K562 (cell line): ENCODE measurements around the gene TRAPPC1. TPM values are rescaled to one million over a fixed set of nuclear protein-coding genes. Genes with fewer than 3 reads are reported as not detected.

ENCODE experiments used
- ATAC-seq: fragments of 200-7000 bp; cut with Tn5 transposase; 3 replicates; pipeline ENCODE4 v1.9.1; 2020; ENCODE audit warnings: moderate library complexity
- BruUV-seq: library from RNA; stranded (reverse); fragments of 400-500 nt; replicated peaks from 2 replicates; lab custom pipeline; 2021; lab: Mats Ljungman, UMichigan
- CTCF ChIA-PET: fragments of 300-600 bp; formaldehyde crosslinking; extraction: SDS; loops from one replicate; lab custom pipeline; 2021; ENCODE audit warnings: low intra/inter-chr PET ratio; lab: Yijun Ruan, JAX
- POLR2A ChIA-PET: fragments of 300-600, 350-650 bp; sonication (Branson Sonifier 250); formaldehyde crosslinking; extraction: SDS; loops from one replicate; lab custom pipeline; 2021; ENCODE audit warnings: antibody characterized with exemption, inconsistent platforms; lab: Yijun Ruan, JAX
- DNase-seq, 4 experiments: peaks; one replicate each; pipeline versions ENCODE4 v3.0.0 to v3.0.0-alpha.2; 2011 to 2018; ENCODE audit warnings: low spot score in 3 of 4, mixed read lengths in 3 of 4; ENCODE audit errors: extremely low read depth in 1 of 4
- FAIRE-seq: peaks from 2 replicates; lab custom pipeline; 2011; peaks lifted over from hg19 to GRCh38; lab: Jason Lieb, UNC
- H2AFZ ChIP-seq: 2 replicates; pipeline ENCODE4 v1.6.0; 2011; ENCODE audit warnings: low read depth, low read length, control low read depth, inconsistent platforms
- H3K27ac ChIP-seq: fragments of 200-600 bp; 3 replicates; pipeline ENCODE4 v1.8.0; 2011; ENCODE audit warnings: low read depth, mild to moderate bottlenecking, control low read depth, inconsistent platforms, low read length, moderate library complexity, mixed read lengths; ENCODE audit errors: extremely low read depth
- H3K27me3 ChIP-seq, 2 experiments: fragments of 300-600 bp in 1 of 2; 2 replicates in 1 of 2; 3 replicates in 1 of 2; pipeline versions ENCODE4 v1.6.0 to v1.8.0; 2011; ENCODE audit warnings: inconsistent platforms in 2 of 2, low read length in 2 of 2, mild to moderate bottlenecking in 1 of 2, mixed read lengths in 1 of 2, moderate library complexity in 1 of 2; ENCODE audit not compliant: control insufficient read depth in 2 of 2, insufficient read depth in 2 of 2
- H3K36me3 ChIP-seq: fragments of 300-600 bp; 3 replicates; pipeline ENCODE4 v1.8.0; 2011; ENCODE audit warnings: mild to moderate bottlenecking, low read length, inconsistent platforms; ENCODE audit not compliant: control insufficient read depth, insufficient read depth
- H3K4me1 ChIP-seq, 2 experiments: fragments of 200-600 bp in 1 of 2; replicated peaks in 1 of 2; 2 replicates in 1 of 2; 3 replicates in 1 of 2; pipeline versions ENCODE4 v1.5.1 to v1.8.0; 2011; ENCODE audit warnings: inconsistent platforms in 2 of 2, low read length in 2 of 2, mild to moderate bottlenecking in 1 of 2, mixed read lengths in 1 of 2, moderate library complexity in 1 of 2; ENCODE audit not compliant: control insufficient read depth in 2 of 2, insufficient read depth in 2 of 2
- H3K4me2 ChIP-seq: 2 replicates; pipeline ENCODE4 v1.6.1; 2011; ENCODE audit warnings: low read length, control low read depth, inconsistent platforms, mixed read lengths; ENCODE audit not compliant: insufficient read depth
- H3K4me3 ChIP-seq: fragments of 200-600 bp; sonication (generic), shearing (Covaris generic); 2 replicates; pipeline ENCODE4 v1.5.1; 2016; ENCODE audit warnings: control low read depth, inconsistent platforms
- H3K79me2 ChIP-seq: fragments of 200-600 bp; 3 replicates; pipeline ENCODE4 v1.8.0; 2011; ENCODE audit warnings: low read length, inconsistent platforms; ENCODE audit not compliant: control insufficient read depth, insufficient read depth
- H3K9ac ChIP-seq, 2 experiments: 2 replicates each; pipeline versions ENCODE4 v1.6.0 to v1.6.1; 2011; ENCODE audit warnings: low read depth in 2 of 2, low read length in 2 of 2, control low read depth in 1 of 2, inconsistent platforms in 1 of 2, mild to moderate bottlenecking in 1 of 2, mixed read lengths in 1 of 2; ENCODE audit not compliant: insufficient read depth in 1 of 2
- H3K9me1 ChIP-seq: one replicate; pipeline ENCODE4 v1.6.0; 2011; ENCODE audit warnings: inconsistent platforms, mild to moderate bottlenecking, low read length, moderate library complexity; ENCODE audit not compliant: control insufficient read depth, insufficient read depth
- H3K9me3 ChIP-seq: replicated peaks from 2 replicates; pipeline ENCODE4 v1.5.1; 2011; ENCODE audit warnings: low read depth, low read length, inconsistent platforms; ENCODE audit not compliant: control insufficient read depth, insufficient read depth
- H4K20me1 ChIP-seq: replicated peaks from 2 replicates; pipeline ENCODE4 v1.6.1; 2011; ENCODE audit warnings: low read length, inconsistent platforms, mixed read lengths; ENCODE audit not compliant: control insufficient read depth, insufficient read depth
- ARID3A ChIP-seq: IDR thresholded peaks from 2 replicates; pipeline ENCODE4 v1.6.1; 2012; ENCODE audit warnings: low read depth, low read length, improper control_type of control experiment, borderline replicate concordance
- DLX4 ChIP-seq: fragments of 250-450 bp; sonication (Bioruptor Pico); IDR thresholded peaks from 2 replicates; pipeline ENCODE4 v1.6.1; 2021; ENCODE audit warnings: mild to moderate bottlenecking
- FOXP1 ChIP-seq: sonication (generic); formaldehyde crosslinking; IDR thresholded peaks from 2 replicates; pipeline ENCODE4 v1.8.0; 2022; ENCODE audit warnings: mild to moderate bottlenecking, missing genetic modification reagents
- HDAC1 ChIP-seq, 2 experiments: fragments of 450-650 bp; IDR thresholded peaks; 2 replicates each; pipeline ENCODE4 v1.6.1; 2016 to 2017; ENCODE audit warnings: inconsistent platforms in 1 of 2, mild to moderate bottlenecking in 1 of 2, moderate library complexity in 1 of 2
- KDM2B ChIP-seq: fragments of 250-450 bp; sonication (Bioruptor Pico); IDR thresholded peaks from 2 replicates; pipeline ENCODE4 v1.8.0; 2021; ENCODE audit warnings: mild to moderate bottlenecking, moderate library complexity
- MAFK ChIP-seq: IDR thresholded peaks from 2 replicates; pipeline ENCODE4 v1.6.1; 2011; ENCODE audit warnings: low read length, improper control_type of control experiment
- MAX ChIP-seq: sonication (generic); formaldehyde crosslinking; IDR thresholded peaks from 2 replicates; pipeline ENCODE4 v1.9.0; 2022; ENCODE audit warnings: mild to moderate bottlenecking, missing genetic modification reagents
- MAZ ChIP-seq, 2 experiments: fragments of 450-650 bp in 1 of 2; sonication (generic) in 1 of 2; formaldehyde crosslinking; IDR thresholded peaks in 1 of 2; conservative IDR thresholded peaks in 1 of 2; 2 replicates each; pipeline versions ENCODE4 v1.4.0 to v1.5.0; 2020; ENCODE audit warnings: mild to moderate bottlenecking in 1 of 2, missing genetic modification reagents in 1 of 2
- PHTF2 ChIP-seq: fragments of 250-450 bp; sonication (Bioruptor Pico); IDR thresholded peaks from 2 replicates; pipeline ENCODE4 v1.5.0; 2021; ENCODE audit warnings: mild to moderate bottlenecking
- POLR2A ChIP-seq: fragments of 450-650 bp; conservative IDR thresholded peaks from 2 replicates; pipeline ENCODE4 v1.6.1; 2016
- POLR2AphosphoS2 ChIP-seq: IDR thresholded peaks from 2 replicates; pipeline ENCODE4 v1.6.1; 2012; ENCODE audit warnings: low read length, improper control_type of control experiment
- POLR2B ChIP-seq: fragments of 450-650 bp; IDR thresholded peaks from 2 replicates; pipeline ENCODE4 v1.6.1; 2018; ENCODE audit warnings: low read depth; ENCODE audit not compliant: partially characterized antibody
- RFX7 ChIP-seq: fragments of 250-450 bp; sonication (Bioruptor Pico); IDR thresholded peaks from 2 replicates; pipeline ENCODE4 v1.5.1; 2021; ENCODE audit warnings: mild to moderate bottlenecking
- SPI1 ChIP-seq: IDR thresholded peaks from 2 replicates; pipeline ENCODE4 v1.6.1; 2011; ENCODE audit warnings: low read depth, low read length, control low read depth, borderline replicate concordance
- ZC3H8 ChIP-seq: fragments of 450-650 bp; IDR thresholded peaks from 2 replicates; pipeline ENCODE4 v1.6.1; 2017
- ZNF431 ChIP-seq: sonication (generic); formaldehyde crosslinking; IDR thresholded peaks from 2 replicates; pipeline ENCODE4 v1.8.0; 2022; ENCODE audit warnings: mild to moderate bottlenecking, missing genetic modification reagents
- ZNF57 ChIP-seq: fragments of 450-650 bp; formaldehyde crosslinking; IDR thresholded peaks from 2 replicates; pipeline ENCODE4 v1.4.0; 2020; ENCODE audit warnings: mild to moderate bottlenecking, moderate library complexity
- WGBS: fragments of 100-300 bp; shearing (Covaris generic); methylation state at CpG from one replicate; pipeline ENCODE4 v1.1.6; 2016; ENCODE audit warnings: low coverage, mixed read lengths; ENCODE audit not compliant: insufficient coverage; ENCODE audit errors: missing lambda C conversion rate; 5-methylcytosine and 5-hydroxymethylcytosine counted together
- in situ Hi-C: fragments of 300-500 bp; cut with MboI; formaldehyde crosslinking; loops from 4 replicates; pipeline ENCODE4 v1.15.0; 2018; ENCODE audit warnings: inconsistent platforms, mixed read lengths
- intact Hi-C: fragments of 100-400 bp; cut with micrococcal nuclease; formaldehyde crosslinking; loops from 2 replicates; pipeline ENCODE4 v1.14.2; 2022
- polyA plus RNA-seq, 8 experiments: library from polyadenylated mRNA; depleted of rRNA in 4 of 8; stranded (reverse) in 5 of 8; unstranded in 3 of 8; fragments of >200 nt; fragmentation: Nextera tagmentation in 2 of 8; fragmentation: Illumina TruSeq in 1 of 8; extraction: Ambion mirVana in 2 of 8; extraction: Trizol in 1 of 8; gene quantifications; 2 replicates each; pipeline versions ENCODE4 v1.2.1 to v1.2.3, GENCODE V29; 2011 to 2014; ENCODE audit warnings: inconsistent platforms in 1 of 8, missing spikeins in 1 of 8
- total RNA-seq, 7 experiments: library from RNA; depleted of rRNA in 6 of 7; stranded (reverse); fragments of >200 nt in 6 of 7; fragmentation: Illumina TruSeq in 2 of 7; extraction: Trizol in 2 of 7; gene quantifications; 2 replicates each; pipeline versions ENCODE4 v1.2.1 to v1.2.3, GENCODE V29; 2011 to 2021; ENCODE audit warnings: low replicate concordance in 1 of 7

TRAPPC1 gene
- total and polyA plus RNA-seq, 9 of the 15 experiments (the other 6 are each of a cell fraction or from before 2014, with no cell fraction given): 11.7 to 82.8 (median 36.2) TPM

GRCh38 chr17:7927596-7927995, 4.2 kb downstream of the TRAPPC1 start:
- TF ChIP-seq KDM2B (no peak), POLR2B (no peak), SPI1 (peak; percentile 89), HDAC1 (IDR thresholded peaks at IDR 0.05) (no peak), ZC3H8 (no peak), RFX7 (no peak), ZNF431 (CRISPR knock-in tag) (no peak), DLX4 (CRISPR knock-in tag) (no peak), POLR2A (no peak), FOXP1 (CRISPR knock-in tag) (no peak), POLR2AphosphoS2 (no peak), ARID3A (no peak), PHTF2 (CRISPR knock-in tag) (no peak), MAZ (CRISPR knock-in tag; conservative IDR thresholded peaks at IDR 0.05 in 1 of 2, IDR thresholded peaks at IDR 0.05 in 1 of 2) (0 out of 4 replicates have a peak, but pooled peaks of 1 of the 2 experiments have one; percentile 18), ZNF57 (CRISPR knock-in tag) (no peak), MAFK (no peak), MAX (CRISPR knock-in tag) (no peak)
- H3K4me1 ChIP-seq: peaks cover 0 to 18% of the 10 kb centered on the region in 2 experiments; a peak in 3 of 5 replicates

More at GRCh38 chr17:7927596-7927995, 4.2 kb downstream of the TRAPPC1 start:
- no peaks in the 10 kb centered on the region for H3K27me3 ChIP-seq
- WGBS: 54% methylated on average over 2 of the region's 3 CpGs
- no peak overlapping the region for H3K4me2 ChIP-seq
- ChIA-PET CTCF (no interaction called here), POLR2A (no interaction called here)
- intact Hi-C loops: no loop called here
- H2AFZ ChIP-seq: no peak overlapping the region
- H3K36me3 ChIP-seq: 0 out of 3 replicates have a peak, but pooled peaks cover 3% of the 10 kb centered on the region
- no peaks in the 10 kb centered on the region; the same call in 1 of the 2 replicates for H4K20me1 ChIP-seq
- ATAC-seq (no peak), FAIRE-seq (no peak), DNase-seq (no peak)
- no peak overlapping the region for H3K4me3 ChIP-seq
- H3K27ac ChIP-seq: no peak overlapping the region
- no TSS peak for BruUV-seq
- H3K9me1 ChIP-seq: no peaks in the 10 kb centered on the region
- in situ Hi-C loops: no loop called here
- peaks cover 16% of the 10 kb centered on the region for H3K79me2 ChIP-seq
- no peak overlapping the region for H3K9ac ChIP-seq
- no peaks in the 10 kb centered on the region for H3K9me3 ChIP-seq
